ENCODE measurements around the gene CEP112. TPM values are rescaled to one million over a fixed set of nuclear protein-coding genes. Genes with fewer than 3 reads are reported as not detected.
"Not testable (repeated sequence)": the region's sequence is repeated elsewhere in the genome, so short reads cannot be mapped to it uniquely, and the experiment has no call there.

CEP112 gene
- total and polyA plus RNA-seq, 5 experiments from 2014 or later = 0.27 to 2.0 (median 1.7) TPM; not detected in 2

DNA sequence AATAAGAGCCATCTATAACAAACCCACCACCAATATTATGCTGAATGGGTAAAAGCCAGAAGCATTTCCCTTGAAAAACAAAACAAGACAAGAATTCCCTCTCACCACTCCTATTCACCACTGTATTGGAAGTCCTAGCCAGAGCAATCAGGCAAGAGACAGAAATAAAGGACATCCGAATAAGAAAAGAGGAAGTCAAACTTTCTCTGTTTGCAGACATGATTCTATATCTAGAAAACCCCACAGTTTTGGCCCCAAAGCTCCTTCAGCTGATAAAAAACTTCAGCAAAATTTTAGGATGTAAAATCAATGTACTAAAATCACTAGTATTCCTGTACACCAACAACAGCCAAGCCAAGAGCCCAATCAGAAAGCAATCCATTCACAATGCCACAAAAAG lies 358.7 kb downstream of the CEP112 start:
- Mint-ChIP-seq H3K27ac (no peak overlapping the region), H3K9me3 (peaks cover 28 to 68% (median 41%) of the 10 kb centered on the region in 9 donors), H3K27me3 (peaks cover 0 to 15% (median 0%) of the 10 kb centered on the region in 5 donors), H3K4me1 (no peaks in the 10 kb centered on the region), H3K4me3 (no peak overlapping the region), H3K36me3 (peaks cover 10 to 51% (median 35%) of the 10 kb centered on the region in 3 donors)
- no peak for ATAC-seq
- POLR2A ChIA-PET = no interaction called here
- DNase-seq = no peak

DNA sequence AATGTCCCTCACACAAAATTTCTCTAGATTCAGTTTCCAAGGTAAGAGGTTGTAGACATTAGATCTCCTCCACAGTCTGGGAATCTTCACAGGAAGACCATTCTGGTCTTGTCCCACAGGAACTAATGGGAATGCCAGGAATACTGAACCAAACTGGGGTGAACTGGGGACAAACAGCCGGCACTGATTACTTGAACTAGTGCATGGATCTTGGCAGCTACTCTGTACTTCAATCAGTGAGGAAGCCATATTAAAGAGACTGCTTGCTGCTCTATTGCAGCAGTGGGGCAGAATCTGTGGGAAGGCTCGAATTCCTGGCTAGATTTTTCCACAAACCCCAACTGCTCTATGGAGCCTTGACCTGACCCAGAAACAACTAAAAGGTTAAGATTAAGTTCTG lies 361.6 kb downstream of the CEP112 start:
- POLR2A ChIA-PET = no interaction called here
- no peak overlapping the region for H3K27ac Mint-ChIP-seq
- peaks cover 0 to 20% (median 1%) of the 10 kb centered on the region in 5 donors for H3K27me3 Mint-ChIP-seq
- peaks cover 3 to 7% (median 5%) of the 10 kb centered on the region in 4 donors for H3K4me1 Mint-ChIP-seq
- no peak for DNase-seq
- H3K36me3 Mint-ChIP-seq = peaks cover 10 to 40% (median 38%) of the 10 kb centered on the region in 3 donors
- H3K9me3 Mint-ChIP-seq = peaks cover 28 to 59% (median 42%) of the 10 kb centered on the region in 9 donors
- no peak for ATAC-seq
- no peak overlapping the region for H3K4me3 Mint-ChIP-seq

DNA sequence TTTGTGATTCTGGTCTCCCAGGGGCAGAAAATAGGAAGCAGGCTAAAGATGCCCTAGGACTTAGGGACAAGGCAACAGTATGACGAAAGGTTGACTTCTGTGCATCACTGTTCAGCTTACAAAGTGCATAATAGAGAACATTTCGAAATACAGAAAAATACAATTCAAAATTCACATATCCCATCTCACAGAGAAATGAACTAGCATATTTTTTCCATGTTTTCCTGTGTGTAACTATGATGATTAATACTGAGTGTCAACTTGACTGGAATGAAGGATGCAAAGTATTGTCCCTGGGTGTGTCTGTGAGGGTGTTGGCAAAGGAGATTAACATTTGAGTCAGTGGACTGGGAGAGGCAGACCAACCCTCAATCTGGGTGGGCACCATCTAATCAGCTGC lies 365.4 kb downstream of the CEP112 start:
- ATAC-seq, POLR2A ChIA-PET, H3K4me1 Mint-ChIP-seq, H3K27me3 Mint-ChIP-seq, DNase-seq, H3K4me3 Mint-ChIP-seq: not testable (repeated sequence)
- Mint-ChIP-seq H3K36me3 (peaks cover 0 to 13% (median 12%) of the 10 kb centered on the region in 3 donors), H3K9me3 (peaks cover 3 to 21% (median 10%) of the 10 kb centered on the region in 9 donors), H3K27ac (peak overlapping the region in 1 of 10 donors; percentile 53)

DNA sequence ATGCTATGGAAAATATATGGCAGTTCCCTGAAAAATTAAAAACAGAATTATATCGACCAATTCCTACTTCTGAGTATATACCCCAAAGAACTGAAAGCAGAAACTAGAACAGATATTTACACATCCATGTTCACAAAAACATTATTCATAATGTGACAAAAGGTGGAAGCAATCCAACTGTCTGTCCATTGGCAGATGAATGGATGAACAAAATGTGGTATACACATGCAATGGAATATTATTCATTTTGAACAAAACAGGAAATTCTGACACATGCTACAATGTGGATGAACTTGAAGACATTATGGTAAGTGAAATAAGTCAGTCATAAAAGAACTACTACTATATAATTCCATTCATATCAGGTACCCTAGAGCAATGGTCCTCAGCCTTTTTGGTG lies 367.0 kb downstream of the CEP112 start:
- Mint-ChIP-seq H3K36me3 (peaks cover 0 to 3% (median 0%) of the 10 kb centered on the region in 3 donors), H3K4me1 (peaks cover 3 to 7% (median 5%) of the 10 kb centered on the region in 4 donors), H3K9me3 (peaks cover 0 to 6% (median 4%) of the 10 kb centered on the region in 9 donors), H3K27ac (no peak overlapping the region), H3K27me3 (peaks cover 0 to 8% (median 2%) of the 10 kb centered on the region in 5 donors), H3K4me3 (no peak overlapping the region)
- POLR2A ChIA-PET = no interaction called here
- DNase-seq = no peak
- ATAC-seq = no peak

DNA sequence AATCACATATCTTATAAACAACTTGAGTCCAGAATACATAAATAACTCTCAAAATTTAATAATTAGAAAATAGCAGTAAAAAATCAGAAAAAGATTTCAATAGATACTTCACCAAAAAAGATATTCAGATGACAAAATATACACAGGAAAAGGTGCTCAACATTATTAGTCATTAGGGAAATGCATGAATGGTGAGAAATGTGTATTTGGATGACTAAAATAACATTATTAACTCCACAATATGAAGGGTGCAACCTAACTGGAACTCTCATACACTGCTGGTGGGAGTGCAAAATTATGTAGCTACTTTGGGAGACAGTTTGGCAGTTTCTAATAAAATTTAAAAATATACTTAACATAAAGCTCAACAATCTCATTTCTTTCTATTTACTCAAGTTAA lies 368.2 kb downstream of the CEP112 start:
- peaks cover 3 to 7% (median 5%) of the 10 kb centered on the region in 4 donors for H3K4me1 Mint-ChIP-seq
- peaks cover 0 to 13% (median 3%) of the 10 kb centered on the region in 5 donors for H3K27me3 Mint-ChIP-seq
- ATAC-seq (no peak), DNase-seq (no peak)
- H3K36me3 Mint-ChIP-seq = peaks cover 0 to 6% (median 0%) of the 10 kb centered on the region in 3 donors
- H3K4me3 Mint-ChIP-seq = no peak overlapping the region
- POLR2A ChIA-PET = no interaction called here
- H3K27ac Mint-ChIP-seq = no peak overlapping the region
- H3K9me3 Mint-ChIP-seq = peaks cover 0 to 6% (median 3%) of the 10 kb centered on the region in 9 donors

DNA sequence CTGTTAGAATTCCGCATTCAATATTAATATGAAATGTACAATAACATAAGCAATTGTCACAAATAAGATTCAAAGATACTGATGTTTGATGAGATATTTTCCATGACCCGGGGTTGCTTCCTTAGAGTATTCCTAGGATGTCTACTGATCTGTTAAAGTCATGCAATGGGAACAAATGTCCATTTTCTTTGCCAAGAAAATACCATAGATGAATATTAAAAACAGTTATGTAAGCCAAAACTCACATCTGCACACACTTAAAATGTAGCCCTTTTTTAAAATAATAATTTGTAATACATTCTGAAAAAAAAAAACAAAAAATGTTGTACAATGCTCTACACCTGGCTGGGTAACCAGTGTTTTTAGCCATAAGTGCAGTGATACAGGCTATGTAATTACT lies 371.1 kb downstream of the CEP112 start:
- DNase-seq (no peak), ATAC-seq (no peak)
- Mint-ChIP-seq H3K27me3 (peaks cover 0 to 9% (median 3%) of the 10 kb centered on the region in 5 donors), H3K36me3 (peaks cover 0 to 3% (median 0%) of the 10 kb centered on the region in 3 donors), H3K4me3 (no peak overlapping the region), H3K9me3 (peaks cover 0 to 3% (median 0%) of the 10 kb centered on the region in 9 donors), H3K27ac (no peak overlapping the region), H3K4me1 (peaks cover 0 to 2% (median 1%) of the 10 kb centered on the region in 4 donors)
- POLR2A ChIA-PET = no interaction called here

DNA sequence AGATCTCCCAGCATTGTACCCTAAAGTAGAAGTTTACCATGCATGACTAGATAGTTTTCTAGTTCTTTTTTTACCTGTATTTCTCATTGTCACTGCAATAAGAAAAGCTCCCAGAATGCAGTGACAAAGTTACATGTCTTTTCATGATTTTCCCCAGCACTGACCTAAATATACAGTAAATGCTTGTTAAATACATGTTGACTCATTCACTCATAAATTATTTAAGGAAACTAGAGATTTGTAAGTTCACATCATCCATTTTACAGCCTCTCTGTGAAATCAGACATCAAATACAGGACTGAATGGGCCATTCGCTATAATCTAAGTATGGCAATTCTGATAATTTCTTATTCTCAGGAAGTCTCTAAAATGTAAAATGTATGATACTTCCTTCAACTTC lies 371.6 kb downstream of the CEP112 start:
- DNase-seq (no peak), ATAC-seq (no peak)
- Mint-ChIP-seq H3K4me1 (no peaks in the 10 kb centered on the region), H3K36me3 (peaks cover 0 to 3% (median 0%) of the 10 kb centered on the region in 3 donors), H3K27me3 (peaks cover 0 to 9% (median 3%) of the 10 kb centered on the region in 5 donors), H3K4me3 (no peak overlapping the region), H3K27ac (no peak overlapping the region), H3K9me3 (peaks cover 0 to 3% (median 0%) of the 10 kb centered on the region in 9 donors)
- POLR2A ChIA-PET = no interaction called here

DNA sequence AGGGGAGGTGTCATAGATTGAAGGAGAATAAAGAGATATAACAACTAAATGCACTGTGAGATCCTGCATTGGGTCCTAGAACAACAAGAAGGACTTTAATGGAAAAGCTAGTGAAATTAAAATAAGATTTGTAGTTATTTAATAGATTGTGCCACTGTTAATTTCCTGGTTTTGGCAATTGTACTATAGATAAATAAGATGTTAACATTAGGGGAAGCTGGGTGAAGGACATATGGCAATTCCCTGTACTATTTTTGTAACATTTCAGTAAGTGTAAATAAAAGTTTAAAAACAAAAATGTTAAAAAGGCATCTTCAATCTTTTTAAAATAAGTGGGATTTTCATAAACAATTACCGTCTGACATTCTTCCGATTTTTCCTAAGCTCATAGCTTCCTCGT lies 372.1 kb downstream of the CEP112 start:
- H3K36me3 Mint-ChIP-seq = peaks cover 0 to 3% (median 0%) of the 10 kb centered on the region in 3 donors
- H3K27me3 Mint-ChIP-seq = peaks cover 0 to 9% (median 3%) of the 10 kb centered on the region in 5 donors
- no peaks in the 10 kb centered on the region for H3K4me1 Mint-ChIP-seq
- POLR2A ChIA-PET = interaction anchor here (0.6 kb wide), 1 partner anchor 476 kb away, joined by 4 read pairs; no protein-coding TSS in a partner anchor
- H3K9me3 Mint-ChIP-seq = peaks cover 0 to 3% (median 0%) of the 10 kb centered on the region in 9 donors
- no peak for DNase-seq
- no peak for ATAC-seq
- no peak overlapping the region for H3K27ac Mint-ChIP-seq
- H3K4me3 Mint-ChIP-seq = no peak overlapping the region

DNA sequence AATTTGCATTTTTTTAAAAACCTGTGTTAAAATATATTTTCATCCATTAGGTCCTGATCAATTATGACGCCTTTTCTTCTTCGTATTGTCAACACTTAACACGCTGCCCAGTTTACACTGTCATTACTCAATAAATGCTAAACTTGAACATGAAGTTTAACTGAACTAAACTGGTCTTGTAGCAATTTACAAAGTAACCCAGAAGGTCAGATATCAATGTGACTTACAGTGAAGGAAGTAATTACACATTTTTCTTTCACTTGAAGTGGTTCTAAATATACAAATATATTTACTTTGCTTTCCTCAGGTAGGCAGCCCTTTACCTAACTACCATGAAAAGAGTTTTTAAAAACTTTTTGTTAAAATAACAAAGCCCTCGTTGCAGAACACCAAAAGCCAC lies 374.0 kb downstream of the CEP112 start:
- H3K4me3 Mint-ChIP-seq = no peak overlapping the region
- H3K36me3 Mint-ChIP-seq = peaks cover 0 to 3% (median 0%) of the 10 kb centered on the region in 3 donors
- POLR2A ChIA-PET = no interaction called here
- ATAC-seq (no peak), DNase-seq (no peak)
- H3K4me1 Mint-ChIP-seq = no peaks in the 10 kb centered on the region
- no peak overlapping the region for H3K27ac Mint-ChIP-seq
- H3K27me3 Mint-ChIP-seq = peaks cover 0 to 9% (median 3%) of the 10 kb centered on the region in 5 donors
- peaks cover 0 to 3% (median 0%) of the 10 kb centered on the region in 9 donors for H3K9me3 Mint-ChIP-seq

DNA sequence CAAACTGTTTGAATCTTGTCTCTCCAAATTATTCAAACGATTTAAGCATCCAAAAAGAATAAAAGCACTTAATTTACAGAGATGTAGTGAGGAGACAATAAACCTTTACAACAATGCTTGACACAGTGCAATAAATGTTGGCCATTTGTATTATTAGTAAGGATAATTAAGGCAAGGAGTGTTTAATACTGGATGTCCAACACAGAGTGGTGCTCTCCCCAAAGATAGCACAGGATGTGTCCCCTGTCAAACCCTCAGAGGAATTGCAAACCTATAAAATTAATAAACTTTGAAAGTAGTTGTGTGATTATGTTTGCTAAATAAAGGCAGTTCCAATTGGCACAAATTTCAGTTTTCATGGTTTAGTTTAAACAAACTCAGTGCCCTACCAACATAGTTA lies 377.5 kb downstream of the CEP112 start:
- Mint-ChIP-seq H3K4me1 (peaks cover 0 to 4% (median 0%) of the 10 kb centered on the region in 4 donors), H3K36me3 (peaks cover 0 to 11% (median 4%) of the 10 kb centered on the region in 3 donors), H3K27ac (no peak overlapping the region), H3K27me3 (peaks cover 0 to 12% (median 3%) of the 10 kb centered on the region in 5 donors), H3K9me3 (peaks cover under 1 to 13% (median 3%) of the 10 kb centered on the region in 9 donors), H3K4me3 (no peak overlapping the region)
- POLR2A ChIA-PET = no interaction called here
- no peak for DNase-seq
- no peak for ATAC-seq

DNA sequence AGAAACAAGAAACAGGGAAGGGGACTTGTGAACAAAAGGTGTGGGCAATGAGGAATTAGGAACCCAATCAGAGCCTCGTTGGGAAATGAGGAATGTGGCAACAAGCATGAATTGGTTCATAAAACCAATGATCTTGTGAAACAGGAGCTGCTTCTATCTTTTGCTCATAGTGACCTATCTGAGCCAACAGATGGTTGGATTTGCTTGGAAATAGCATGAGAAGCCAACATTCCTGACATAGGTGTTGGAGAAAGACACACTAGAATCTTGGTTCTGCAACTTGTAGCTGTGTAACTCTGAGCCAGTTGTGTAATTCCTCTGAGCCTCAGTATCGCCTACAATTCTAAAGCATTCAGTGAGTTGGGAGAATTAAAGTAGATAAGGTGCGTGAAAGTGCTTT lies 378.6 kb downstream of the CEP112 start:
- Mint-ChIP-seq H3K36me3 (peaks cover 0 to 22% (median 15%) of the 10 kb centered on the region in 3 donors), H3K4me1 (peaks cover 0 to 4% (median 0%) of the 10 kb centered on the region in 4 donors), H3K4me3 (no peak overlapping the region), H3K27ac (no peak overlapping the region), H3K9me3 (peaks cover 11 to 25% (median 13%) of the 10 kb centered on the region in 9 donors), H3K27me3 (peaks cover 0 to 12% (median 5%) of the 10 kb centered on the region in 5 donors)
- no peak for ATAC-seq
- POLR2A ChIA-PET = no interaction called here
- no peak for DNase-seq

DNA sequence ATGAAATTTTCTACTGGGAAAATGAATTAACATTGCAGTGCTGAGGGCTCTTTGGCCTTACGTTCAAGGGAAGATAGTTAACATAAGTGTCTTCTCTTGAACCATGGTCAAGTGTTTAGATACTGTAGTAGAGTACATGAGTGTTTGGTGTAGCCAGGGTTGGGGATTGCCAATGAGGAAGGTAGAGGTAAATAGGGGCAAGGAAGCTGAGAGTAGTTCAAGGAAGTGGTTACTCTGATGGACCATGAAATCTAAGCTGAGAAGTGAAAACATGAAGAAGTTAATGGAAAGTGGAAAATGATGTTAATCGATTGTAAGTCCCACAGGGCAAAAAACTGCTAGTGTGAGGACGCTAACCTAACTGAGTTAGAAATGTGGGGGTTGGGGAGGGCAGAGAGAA lies 380.9 kb downstream of the CEP112 start:
- Mint-ChIP-seq H3K4me1 (peaks cover 0 to 4% (median 0%) of the 10 kb centered on the region in 4 donors), H3K27ac (no peak overlapping the region), H3K9me3 (peaks cover 13 to 34% (median 22%) of the 10 kb centered on the region in 9 donors), H3K4me3 (no peak overlapping the region), H3K36me3 (peaks cover 0 to 35% (median 25%) of the 10 kb centered on the region in 3 donors), H3K27me3 (peaks cover 1 to 12% (median 8%) of the 10 kb centered on the region in 5 donors)
- DNase-seq (no peak), ATAC-seq (no peak)
- POLR2A ChIA-PET = no interaction called here

DNA sequence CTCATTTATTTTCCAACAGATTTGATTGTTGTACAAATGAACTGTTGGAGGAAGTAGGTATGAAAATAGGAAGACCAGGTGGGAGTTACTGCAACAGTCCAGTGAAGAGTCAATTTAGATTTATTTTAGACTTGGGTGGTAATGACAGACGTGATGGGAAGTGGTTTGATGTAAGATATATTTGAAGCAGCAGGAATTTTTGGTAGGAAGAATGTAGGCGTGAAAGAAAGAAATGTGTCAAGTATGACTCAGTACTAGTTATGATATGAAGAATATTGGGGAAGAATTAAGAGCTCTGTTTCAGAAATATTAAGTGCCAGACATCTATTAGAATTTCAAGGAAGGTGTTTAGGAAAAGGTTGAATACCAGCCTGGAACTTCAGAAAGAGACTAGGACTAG lies 382.6 kb downstream of the CEP112 start:
- peaks cover 13 to 40% (median 23%) of the 10 kb centered on the region in 9 donors for H3K9me3 Mint-ChIP-seq
- no peak overlapping the region for H3K4me3 Mint-ChIP-seq
- peaks cover 0 to 35% (median 25%) of the 10 kb centered on the region in 3 donors for H3K36me3 Mint-ChIP-seq
- DNase-seq (no peak), ATAC-seq (no peak)
- peaks cover 5 to 14% (median 9%) of the 10 kb centered on the region in 5 donors for H3K27me3 Mint-ChIP-seq
- no peak overlapping the region for H3K27ac Mint-ChIP-seq
- H3K4me1 Mint-ChIP-seq = peaks cover 0 to 4% (median 0%) of the 10 kb centered on the region in 4 donors
- POLR2A ChIA-PET = no interaction called here
